ENCODE measurements around the gene ZNF76. TPM values are rescaled to one million over a fixed set of nuclear protein-coding genes. Genes with fewer than 3 reads are reported as not detected.

Gene ZNF76
- total RNA-seq, 2 donors from 2014 or later, result 39.5 to 75.5 TPM

DNA sequence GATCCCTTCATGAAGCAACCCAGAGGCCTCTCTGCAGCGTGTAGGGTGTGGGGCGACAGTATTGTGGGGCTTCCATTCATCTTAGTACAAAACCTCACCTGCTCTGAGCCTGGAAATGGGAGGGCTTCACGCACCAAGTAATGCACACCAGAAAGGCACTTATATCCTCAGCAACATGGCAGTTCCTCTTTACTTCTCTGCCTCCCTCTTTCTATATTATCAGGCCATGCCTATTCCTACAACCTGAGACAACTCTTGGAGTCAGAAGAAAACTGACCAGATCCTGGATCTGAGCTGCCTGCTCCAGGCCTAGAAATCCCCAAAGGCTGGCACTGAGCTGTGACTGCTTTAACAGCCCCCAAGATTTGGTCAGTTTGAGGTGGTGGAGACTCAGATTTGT lies 7.6 kb upstream of the ZNF76 start:
- DNase-seq (ENCODE audit: low spot score), result no peak
- TF ChIP-seq POLR2AphosphoS5 (IDR thresholded peaks at IDR 0.05), result no peak
- TF ChIP-seq, protein P1, sequence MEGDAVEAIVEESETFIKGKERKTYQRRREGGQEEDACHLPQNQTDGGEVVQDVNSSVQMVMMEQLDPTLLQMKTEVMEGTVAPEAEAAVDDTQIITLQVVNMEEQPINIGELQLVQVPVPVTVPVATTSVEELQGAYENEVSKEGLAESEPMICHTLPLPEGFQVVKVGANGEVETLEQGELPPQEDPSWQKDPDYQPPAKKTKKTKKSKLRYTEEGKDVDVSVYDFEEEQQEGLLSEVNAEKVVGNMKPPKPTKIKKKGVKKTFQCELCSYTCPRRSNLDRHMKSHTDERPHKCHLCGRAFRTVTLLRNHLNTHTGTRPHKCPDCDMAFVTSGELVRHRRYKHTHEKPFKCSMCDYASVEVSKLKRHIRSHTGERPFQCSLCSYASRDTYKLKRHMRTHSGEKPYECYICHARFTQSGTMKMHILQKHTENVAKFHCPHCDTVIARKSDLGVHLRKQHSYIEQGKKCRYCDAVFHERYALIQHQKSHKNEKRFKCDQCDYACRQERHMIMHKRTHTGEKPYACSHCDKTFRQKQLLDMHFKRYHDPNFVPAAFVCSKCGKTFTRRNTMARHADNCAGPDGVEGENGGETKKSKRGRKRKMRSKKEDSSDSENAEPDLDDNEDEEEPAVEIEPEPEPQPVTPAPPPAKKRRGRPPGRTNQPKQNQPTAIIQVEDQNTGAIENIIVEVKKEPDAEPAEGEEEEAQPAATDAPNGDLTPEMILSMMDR (IDR thresholded peaks at IDR 0.05), result no peak
- TF ChIP-seq POLR2A (IDR thresholded peaks at IDR 0.05), result no peak
- Histone ChIP-seq H3K27me3 (replicated peaks; ENCODE audit: insufficient read depth) (no peaks in the 10 kb centered on the region), H3K9me3 (no peaks in the 10 kb centered on the region), H3K27ac (no peak overlapping the region), H3K36me3 (no peaks in the 10 kb centered on the region), H3K4me3 (no peak overlapping the region), H3K4me1 (replicated peaks) (no peaks in the 10 kb centered on the region)
- 100% methylated on average over 3 of the region's 3 CpGs for WGBS
- intact Hi-C loops (cut with DNase I), result no loop called here

- H3K27me3 ChIP-seq (replicated peaks; ENCODE audit: insufficient read depth), result no peaks in the 10 kb centered on the region
- TF ChIP-seq POLR2AphosphoS5 (IDR thresholded peaks at IDR 0.05), result no peak
- no peak for TF ChIP-seq POLR2A (IDR thresholded peaks at IDR 0.05)
- TF ChIP-seq, protein P1 (IDR thresholded peaks at IDR 0.05), result no peak
- H3K27ac ChIP-seq, result no peak overlapping the region
- DNase-seq (ENCODE audit: low spot score), result no peak
- H3K4me1 ChIP-seq (replicated peaks), result no peaks in the 10 kb centered on the region
- intact Hi-C loops (cut with DNase I), result no loop called here
- WGBS, result 89% methylated on average over 1 of the region's 1 CpG
- no peak overlapping the region for H3K4me3 ChIP-seq
- no peaks in the 10 kb centered on the region for H3K9me3 ChIP-seq
- H3K36me3 ChIP-seq, result no peaks in the 10 kb centered on the region
Measured at GRCh38 chr6:35253249-35253648, 6.3 kb upstream of the ZNF76 start.

DNA sequence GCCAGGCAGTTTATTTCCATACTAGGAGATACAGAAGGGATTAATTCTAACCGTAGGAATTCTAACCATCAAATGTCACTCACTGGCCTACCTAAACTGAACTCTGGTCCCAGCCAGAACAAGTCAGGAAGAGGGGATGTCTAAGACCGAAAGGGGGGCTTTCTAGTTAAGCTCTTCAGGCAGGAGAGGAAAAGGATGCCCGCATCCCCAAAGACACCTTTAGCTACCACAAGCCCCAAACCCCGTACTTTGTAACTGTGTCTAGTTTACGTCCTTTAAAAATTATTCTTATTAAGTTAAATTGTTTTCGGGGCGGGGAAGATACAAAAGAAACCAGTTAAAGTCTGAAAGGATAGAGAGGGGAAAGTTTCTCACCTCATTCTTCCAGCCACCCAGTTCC lies 1.2 kb upstream of the ZNF76 start:
- Histone ChIP-seq H3K36me3 (no peaks in the 10 kb centered on the region), H3K27me3 (replicated peaks; ENCODE audit: insufficient read depth) (no peaks in the 10 kb centered on the region), H3K4me3 (peak overlapping the region; percentile 54 to 92), H3K4me1 (replicated peaks) (peaks cover 3% of the 10 kb centered on the region), H3K27ac (peak overlapping the region; percentile 87 to 94), H3K9me3 (no peaks in the 10 kb centered on the region)
- intact Hi-C loops (cut with DNase I), result no loop called here
- DNase-seq (ENCODE audit: low spot score), result no peak
- 20% methylated on average over 7 of the region's 7 CpGs for WGBS
- TF ChIP-seq POLR2AphosphoS5 (IDR thresholded peaks at IDR 0.05), result no peak
- TF ChIP-seq POLR2A (IDR thresholded peaks at IDR 0.05), result no peak

DNA sequence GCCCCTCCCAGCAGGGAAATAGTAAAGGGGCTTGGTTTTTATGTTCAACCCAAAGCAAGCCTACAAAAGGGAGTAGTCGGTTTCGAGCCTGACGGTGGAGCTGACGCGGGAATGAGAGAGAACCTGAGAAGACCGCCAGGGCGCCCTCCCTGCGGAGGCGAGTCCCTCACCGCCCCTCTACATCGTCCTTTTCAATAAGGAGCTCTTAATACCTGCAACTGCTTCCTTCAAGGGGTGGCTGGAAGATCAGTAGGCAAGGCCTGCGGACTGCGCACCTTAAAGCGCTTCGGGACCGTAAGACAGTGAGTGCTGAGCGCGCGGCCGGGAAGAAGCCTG lies 709 bp upstream of the ZNF76 start:
- no peaks in the 10 kb centered on the region for H3K9me3 ChIP-seq
- H3K36me3 ChIP-seq, result no peaks in the 10 kb centered on the region
- H3K4me1 ChIP-seq (replicated peaks), result peaks cover 3% of the 10 kb centered on the region
- whole genome bisulfite sequencing, result 0% methylated on average over 15 of the region's 20 CpGs
- peak overlapping the region; percentile 54 to 92 for H3K4me3 ChIP-seq
- intact Hi-C loops (cut with DNase I), result no loop called here
- H3K27ac ChIP-seq, result peak overlapping the region; percentile 87 to 94
- H3K27me3 ChIP-seq (replicated peaks; ENCODE audit: insufficient read depth), result no peaks in the 10 kb centered on the region
- no peak for DNase-seq (ENCODE audit: low spot score)
- TF ChIP-seq POLR2AphosphoS5 (IDR thresholded peaks at IDR 0.05) (no peak), POLR2A (IDR thresholded peaks at IDR 0.05) (no peak)
- TF ChIP-seq, protein P1 (IDR thresholded peaks at IDR 0.05), result peak in 1 of 4 experiments; percentile 12

DNA sequence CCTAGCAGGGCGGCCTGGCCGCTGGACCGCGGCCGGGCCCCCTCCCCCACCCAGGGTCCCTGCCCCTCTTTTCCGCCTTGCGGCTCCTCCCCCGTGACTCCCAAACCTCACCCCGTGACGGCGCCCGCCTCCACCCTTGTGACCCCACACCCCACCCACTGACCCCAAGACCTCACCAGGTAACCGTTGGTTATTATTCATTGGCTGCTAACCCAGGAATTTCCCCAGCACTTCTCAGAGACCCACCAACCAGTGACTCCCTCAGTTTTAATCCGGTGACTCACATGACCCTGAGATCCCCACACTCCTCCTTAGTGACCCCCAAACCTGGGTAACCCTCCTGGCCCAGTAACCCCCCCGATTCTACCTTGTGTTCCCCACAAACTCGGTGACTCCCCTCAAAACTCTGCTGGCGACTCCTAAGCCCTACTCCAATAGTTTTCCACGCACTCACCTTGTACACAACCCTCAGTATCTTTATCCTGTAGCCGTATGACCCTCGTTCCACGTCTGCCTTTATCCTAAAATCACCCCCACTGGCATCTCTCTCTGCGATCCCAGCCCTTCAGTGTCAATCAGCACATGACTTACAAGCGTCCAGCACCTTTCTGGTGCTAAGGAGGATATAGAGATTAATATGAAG lies 534 bp downstream of the ZNF76 start:
- Histone ChIP-seq H3K27ac (peak overlapping the region; percentile 87 to 94), H3K4me1 (replicated peaks) (peaks cover 3% of the 10 kb centered on the region), H3K4me3 (peak overlapping the region; percentile 54 to 92), H3K27me3 (replicated peaks; ENCODE audit: insufficient read depth) (no peaks in the 10 kb centered on the region), H3K9me3 (no peaks in the 10 kb centered on the region), H3K36me3 (no peaks in the 10 kb centered on the region)
- WGBS, result 7% methylated on average over 22 of the region's 23 CpGs
- intact Hi-C loops (cut with DNase I), result no loop called here
- peak; percentile 36 for DNase-seq (ENCODE audit: low spot score)
- no peak for TF ChIP-seq POLR2A (IDR thresholded peaks at IDR 0.05)
- TF ChIP-seq, protein P1 (IDR thresholded peaks at IDR 0.05), result no peak
- no peak for TF ChIP-seq POLR2AphosphoS5 (IDR thresholded peaks at IDR 0.05)
